Mesenteric fat pad (tissue), 1 donor: ENCODE results near the gene IFNE. TPM values are rescaled to one million over a fixed set of nuclear protein-coding genes. Genes with fewer than 3 reads are reported as not detected.

Experiments
- DNase-seq: peaks from one replicate; pipeline ENCODE4 v3.0.0-alpha.2; 2020; ENCODE audit warnings: low spot score
- long read RNA-seq: library from polyadenylated mRNA; unstranded; transcript quantifications from one replicate; pipeline ENCODE4 v2.0.0, GENCODE V29; 2020
- total RNA-seq: library from RNA; stranded (reverse); fragmentation: NEBNext Ultra II Directional; extraction: Animal tissue kit (Norgen Biotek cat#: 25700); gene quantifications from one replicate; pipeline ENCODE4 v1.2.1, GENCODE V29; 2021
- donor health status: DM: yes; HTN: yes; CAD: no.

IFNE gene
- not detected for total RNA-seq
- long read RNA-seq, result 0 reads

GRCh38 chr9:21482213-21482612 lies at the start of gene IFNE:
Gene IFNE, minus strand, starts transcription at chr9:21482313. Its CDS starts 619 bp downstream, at chr9:21481694.
- DNase-seq, result no peak

GRCh38 chr9:21528123-21528808 lies 46.2 kb upstream of the IFNE start:
- DNase-seq, result no peak

- no peak for DNase-seq
Measured at GRCh38 chr9:21527579-21527978, 45.5 kb upstream of the IFNE start.

GRCh38 chr9:21525174-21525573 lies 43.1 kb upstream of the IFNE start:
- DNase-seq, result no peak

- no peak for DNase-seq
Measured at GRCh38 chr9:21524099-21524830, 42.2 kb upstream of the IFNE start.

GRCh38 chr9:21523021-21524014 lies 41.2 kb upstream of the IFNE start:
- DNase-seq, result no peak

GRCh38 chr9:21522348-21522747 lies 40.2 kb upstream of the IFNE start:
- DNase-seq, result no peak

- no peak for DNase-seq
Measured at GRCh38 chr9:21521448-21521847, 39.3 kb upstream of the IFNE start.

- DNase-seq, result no peak
Measured at GRCh38 chr9:21520501-21521228, 38.6 kb upstream of the IFNE start.

GRCh38 chr9:21519855-21520434 lies 37.8 kb upstream of the IFNE start:
- no peak for DNase-seq

GRCh38 chr9:21516796-21517195 lies 34.7 kb upstream of the IFNE start:
- no peak for DNase-seq

GRCh38 chr9:21513431-21513830 lies 31.3 kb upstream of the IFNE start:
- DNase-seq, result no peak

GRCh38 chr9:21510806-21511205 lies 28.7 kb upstream of the IFNE start:
- no peak for DNase-seq

GRCh38 chr9:21507483-21507790 lies 25.3 kb upstream of the IFNE start:
- DNase-seq, result no peak

- DNase-seq, result no peak
Measured at GRCh38 chr9:21506626-21507482, 24.7 kb upstream of the IFNE start.

GRCh38 chr9:21505425-21506179 lies 23.5 kb upstream of the IFNE start:
- no peak for DNase-seq

GRCh38 chr9:21504894-21505293 lies 22.8 kb upstream of the IFNE start:
- no peak for DNase-seq

GRCh38 chr9:21504113-21504512 lies 22.0 kb upstream of the IFNE start:
- no peak for DNase-seq

- no peak for DNase-seq
Measured at GRCh38 chr9:21502586-21502985, 20.5 kb upstream of the IFNE start.
